ENCODE data around the gene FBLN2. TPM values are rescaled to one million over a fixed set of nuclear protein-coding genes. Genes with fewer than 3 reads are reported as not detected.

The FBLN2 gene
- total and polyA plus RNA-seq, 10 of the 15 experiments (the other 5 are each of a cell fraction or from before 2014, with no cell fraction given) = 0.03 to 0.41 (median 0.12) TPM; not detected in 2

GRCh38 chr3:13565581-13566452 is 16.9 kb downstream of the FBLN2 start:
- no peak overlapping the region for H3K4me3 ChIP-seq
- no peaks in the 10 kb centered on the region for H4K20me1 ChIP-seq (ENCODE audit: control insufficient read depth, insufficient read depth)
- no peaks in the 10 kb centered on the region for H3K4me1 ChIP-seq (ENCODE audit: control insufficient read depth, insufficient read depth, low read length)
- RAD21 ChIA-PET (ENCODE audit: unreplicated experiment) = no interaction called here
- TF ChIP-seq WRNIP1 (IDR thresholded peaks at IDR 0.05; ENCODE audit: borderline replicate concordance, low read depth, low read length) = no peak
- no peak for TF ChIP-seq ZBTB40 (IDR thresholded peaks at IDR 0.05; ENCODE audit: borderline replicate concordance)
- TF ChIP-seq POLR2A (IDR thresholded peaks at IDR 0.05; ENCODE audit: low read depth, low read length) = no peak
- no peak for TF ChIP-seq CREM (IDR thresholded peaks at IDR 0.05; ENCODE audit: low read depth)
- no peak for TF ChIP-seq GABPA (IDR thresholded peaks at IDR 0.05; ENCODE audit: low read depth)
- TF ChIP-seq IRF3 (IDR thresholded peaks at IDR 0.05) = no peak
- TF ChIP-seq CBX5 (IDR thresholded peaks at IDR 0.05; ENCODE audit: low read depth) = no peak
- TF ChIP-seq TARDBP (IDR thresholded peaks at IDR 0.05; ENCODE audit: borderline replicate concordance) = no peak
- no peak for TF ChIP-seq POU2F2 (IDR thresholded peaks at IDR 0.05; ENCODE audit: borderline replicate concordance, low read depth, low read length)
- H3K27me3 ChIP-seq (replicated peaks in 1 of 2; ENCODE audit: control insufficient read depth in 2 of 2, insufficient read depth in 2 of 2, low read length in 1 of 2) = no peaks in the 10 kb centered on the region; a peak in 1 of 4 replicates
- SMC1A ChIA-PET (ENCODE audit: uncharacterized antibody, unreplicated experiment) = no interaction called here
- no peak for ATAC-seq
- no TSS peak for BruUV-seq (replicated peaks)
- in situ Hi-C loops (cut with MboI) = no loop called here
- H3K27ac ChIP-seq (ENCODE audit: control insufficient read depth, insufficient read depth) = no peak overlapping the region
- no peaks in the 10 kb centered on the region for H3K9me3 ChIP-seq (replicated peaks; ENCODE audit: control insufficient read depth, insufficient read depth, low read length)
- H3K79me2 ChIP-seq (ENCODE audit: control insufficient read depth, insufficient read depth, low read length) = no peaks in the 10 kb centered on the region
- H3K36me3 ChIP-seq (ENCODE audit: control insufficient read depth in 2 of 2, insufficient read depth in 2 of 2, low read length in 1 of 2) = no peaks in the 10 kb centered on the region
- no peak for DNase-seq (ENCODE audit: low read depth, low spot score)
- no peak overlapping the region for H3K9ac ChIP-seq (ENCODE audit: control insufficient read depth, insufficient read depth, low read length)
- no peak overlapping the region for H2AFZ ChIP-seq (ENCODE audit: control insufficient read depth, low read depth, low read length)
- CTCF ChIA-PET = no interaction called here
- intact Hi-C loops (cut with micrococcal nuclease; ENCODE audit: unreplicated experiment) = no loop called here
- POLR2A ChIA-PET = interaction anchor here (0.6 kb wide), 1 partner anchor 26 kb away, joined by 3 read pairs; no protein-coding TSS in a partner anchor
- FAIRE-seq = no peak
- WGBS (ENCODE audit: insufficient coverage, insufficient replicate concordance, low lambda C conversion rate, missing lambda C conversion rate) = 37% methylated on average over 17 of the region's 17 CpGs
- no peak overlapping the region for H3K4me2 ChIP-seq (ENCODE audit: control insufficient read depth, insufficient read depth)

Measured in GM12878 (cell line).